ENCODE results near the gene DHRSX. TPM values are rescaled to one million over a fixed set of nuclear protein-coding genes. Genes with fewer than 3 reads are reported as not detected.

DHRSX gene
- total and polyA plus RNA-seq, 3 donors from 2014 or later = 15.3 to 31.3 (median 29.2) TPM

DNA sequence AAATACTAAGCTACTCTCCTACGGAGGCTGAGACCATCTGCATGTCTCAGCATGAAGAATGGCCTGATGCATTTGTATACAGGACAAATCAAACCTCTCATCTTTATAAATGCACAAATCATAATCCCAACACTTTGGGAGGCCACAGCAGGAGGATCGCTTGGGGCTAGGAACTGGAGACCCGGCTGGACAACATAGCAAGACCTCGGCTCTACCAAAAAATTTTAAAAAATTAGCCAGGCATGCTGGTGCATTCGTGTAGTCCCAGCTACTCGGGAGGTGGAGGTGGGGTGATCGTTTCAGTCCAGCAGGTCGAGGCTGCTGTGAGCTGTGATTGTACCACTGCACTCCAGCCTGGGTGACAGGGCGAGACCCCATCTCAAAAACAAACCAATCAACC is 262.8 kb downstream of the DHRSX start:
- WGBS, 2 donors = 93 to 94% methylated on average over 6 to 9 of the region's 9 CpGs
- TF ChIP-seq CTCF (IDR thresholded peaks at IDR 0.05) (no peak), POLR2A (IDR thresholded peaks at IDR 0.05) (no peak)
- DNase-seq = no peak
- Histone ChIP-seq H3K4me3 (no peak overlapping the region), H3K27ac (no peak overlapping the region), H3K36me3 (ENCODE audit: low read depth, missing control alignments) (no peaks in the 10 kb centered on the region), H3K9me3 (no peaks in the 10 kb centered on the region), H3K4me1 (no peaks in the 10 kb centered on the region), H3K27me3 (no peaks in the 10 kb centered on the region)
- intact Hi-C loops (cut with DNase I; ENCODE audit: low total_unique reads) = no loop called here

- H3K36me3 ChIP-seq (ENCODE audit: low read depth, missing control alignments) = no peaks in the 10 kb centered on the region
- DNase-seq = no peak
- no peak for TF ChIP-seq POLR2A (IDR thresholded peaks at IDR 0.05)
- TF ChIP-seq CTCF (IDR thresholded peaks at IDR 0.05) = no peak
- WGBS, 2 donors = 93 to 94% methylated on average over 2 of the region's 2 CpGs
- intact Hi-C loops (cut with DNase I; ENCODE audit: low total_unique reads) = no loop called here
- no peaks in the 10 kb centered on the region for H3K4me1 ChIP-seq
- no peaks in the 10 kb centered on the region for H3K9me3 ChIP-seq
- no peak overlapping the region for H3K4me3 ChIP-seq
- no peaks in the 10 kb centered on the region for H3K27me3 ChIP-seq
- no peak overlapping the region for H3K27ac ChIP-seq
Observed at GRCh38 chrX:2231570-2232192, 269.1 kb downstream of the DHRSX start.

GRCh38 chrX:2230457-2230856 is 270.3 kb downstream of the DHRSX start:
- Histone ChIP-seq H3K4me3 (no peak overlapping the region), H3K27me3 (no peaks in the 10 kb centered on the region), H3K4me1 (no peaks in the 10 kb centered on the region), H3K36me3 (ENCODE audit: low read depth, missing control alignments) (no peaks in the 10 kb centered on the region), H3K27ac (no peak overlapping the region), H3K9me3 (no peaks in the 10 kb centered on the region)
- no peak for TF ChIP-seq CTCF (IDR thresholded peaks at IDR 0.05)
- no peak for TF ChIP-seq POLR2A (IDR thresholded peaks at IDR 0.05)
- WGBS, 2 donors = 95 to 96% methylated on average over 4 of the region's 4 CpGs
- no peak for DNase-seq
- intact Hi-C loops (cut with DNase I; ENCODE audit: low total_unique reads) = no loop called here

DNA sequence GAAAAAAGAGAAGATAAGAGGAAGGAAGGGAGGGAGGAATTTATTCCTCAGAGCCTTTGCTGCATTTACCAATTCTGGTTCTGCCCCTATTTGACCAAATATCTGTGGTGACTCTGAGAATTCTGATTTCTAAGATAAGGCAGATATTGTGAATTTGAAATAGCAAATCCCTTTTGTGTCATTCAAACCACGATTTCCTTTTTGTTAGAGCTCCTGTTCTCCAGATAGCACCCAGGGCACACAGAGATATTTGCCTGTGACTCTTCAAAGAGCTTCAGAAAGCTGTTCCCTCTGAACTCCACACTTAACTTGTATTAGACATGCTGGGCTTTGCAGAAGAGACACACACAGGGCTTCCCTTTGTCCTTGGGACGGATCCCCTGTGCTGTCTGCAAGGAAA is 272.2 kb downstream of the DHRSX start:
- WGBS, 2 donors = 49 to 55% methylated on average over 2 of the region's 2 CpGs
- Histone ChIP-seq H3K9me3 (no peaks in the 10 kb centered on the region), H3K4me1 (no peaks in the 10 kb centered on the region), H3K27ac (no peak overlapping the region), H3K4me3 (no peak overlapping the region), H3K36me3 (ENCODE audit: low read depth, missing control alignments) (no peaks in the 10 kb centered on the region), H3K27me3 (no peaks in the 10 kb centered on the region)
- no peak for DNase-seq
- intact Hi-C loops (cut with DNase I; ENCODE audit: low total_unique reads) = no loop called here
- TF ChIP-seq CTCF (IDR thresholded peaks at IDR 0.05) = no peak
- no peak for TF ChIP-seq POLR2A (IDR thresholded peaks at IDR 0.05)

Data from testis (tissue), 3 donors.